HG02763 (cell line): Measurements from ENCODE around the gene FMN2.

Experiments
- ATAC-seq: cut with Tn5 transposase; IDR thresholded peaks from one replicate; pipeline ENCODE4 v1.9.1; 2021; ENCODE audit warnings: mild to moderate bottlenecking, moderate library complexity; ENCODE audit not compliant: unreplicated experiment

The FMN2 gene

DNA sequence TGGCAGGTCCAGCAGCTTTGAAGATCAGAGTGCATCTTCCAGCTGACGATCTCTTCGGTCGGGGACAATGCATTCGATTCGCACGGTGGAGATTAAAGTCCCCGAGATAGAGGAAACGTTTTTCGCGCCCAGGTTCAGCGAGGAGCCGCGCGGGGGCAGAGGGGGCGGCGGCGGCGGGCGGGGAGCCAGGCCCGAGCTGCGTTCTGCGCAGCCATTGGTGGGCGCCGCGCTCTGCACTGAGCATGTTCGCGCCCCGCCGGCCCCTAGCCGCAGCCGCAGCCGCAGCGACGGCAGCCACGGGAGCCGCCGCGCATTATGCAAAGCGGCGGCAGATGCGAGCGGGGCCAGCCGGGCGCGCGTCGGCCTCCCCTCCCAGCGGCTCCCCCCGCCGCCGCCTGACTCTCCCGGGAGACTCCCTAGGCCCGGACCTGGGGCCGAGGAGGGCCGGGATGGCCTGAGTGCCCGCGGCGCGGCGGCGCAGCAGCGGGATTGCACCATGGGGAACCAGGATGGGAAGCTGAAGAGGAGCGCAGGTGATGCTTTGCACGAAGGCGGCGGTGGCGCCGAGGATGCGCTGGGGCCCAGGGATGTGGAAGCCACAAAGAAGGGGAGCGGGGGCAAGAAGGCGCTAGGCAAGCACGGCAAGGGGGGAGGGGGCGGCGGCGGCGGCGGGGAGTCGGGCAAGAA, at the start of gene FMN2:
FMN2 (plus strand) TSS at position 270 of the 687 bp plus-strand sequence; CDS start at position 497, 227 bp downstream.
- ATAC-seq = no peak

DNA sequence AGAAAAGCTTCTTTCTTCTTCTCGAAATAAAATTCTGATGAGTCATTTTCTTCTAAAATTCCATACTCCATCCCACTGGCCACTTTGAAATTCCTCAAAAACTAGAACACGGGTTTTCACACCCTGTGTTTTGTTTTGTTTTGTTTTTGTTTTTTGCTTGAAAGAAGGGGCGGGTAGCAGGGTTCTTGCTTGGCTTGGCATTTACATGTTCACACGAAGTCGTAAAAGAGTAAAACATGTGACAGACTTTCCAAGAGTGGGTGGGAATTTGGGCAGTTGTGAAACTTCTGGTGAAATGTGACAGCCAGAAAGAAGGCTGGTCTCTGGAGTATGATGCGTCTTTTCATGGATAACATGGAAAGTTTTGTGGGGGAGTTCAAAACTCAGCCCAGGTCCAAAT, 47.1 kb upstream of the FMN2 start:
- ATAC-seq = no peak

DNA sequence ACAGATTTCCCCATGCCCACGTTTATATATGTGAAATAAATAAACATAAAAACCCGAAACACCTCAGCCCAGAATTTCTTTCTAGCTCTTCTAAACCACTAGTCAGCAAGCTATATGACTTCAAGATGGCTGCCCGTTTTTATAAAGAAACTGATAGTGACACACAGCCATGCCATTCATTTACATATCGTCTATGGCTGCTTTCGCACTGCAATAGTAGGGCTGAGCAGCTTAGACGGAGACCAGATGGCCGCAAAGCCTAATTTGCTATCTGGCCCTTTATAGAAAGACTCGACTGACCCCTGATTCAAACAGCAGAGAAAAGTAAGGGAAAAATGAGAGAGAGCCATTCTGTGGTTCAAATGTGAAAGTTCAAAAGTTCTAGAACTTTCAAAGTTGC, 45.7 kb upstream of the FMN2 start:
- no peak for ATAC-seq

GRCh38 chr1:240054109-240054701, 37.5 kb upstream of the FMN2 start:
- ATAC-seq = no peak

DNA sequence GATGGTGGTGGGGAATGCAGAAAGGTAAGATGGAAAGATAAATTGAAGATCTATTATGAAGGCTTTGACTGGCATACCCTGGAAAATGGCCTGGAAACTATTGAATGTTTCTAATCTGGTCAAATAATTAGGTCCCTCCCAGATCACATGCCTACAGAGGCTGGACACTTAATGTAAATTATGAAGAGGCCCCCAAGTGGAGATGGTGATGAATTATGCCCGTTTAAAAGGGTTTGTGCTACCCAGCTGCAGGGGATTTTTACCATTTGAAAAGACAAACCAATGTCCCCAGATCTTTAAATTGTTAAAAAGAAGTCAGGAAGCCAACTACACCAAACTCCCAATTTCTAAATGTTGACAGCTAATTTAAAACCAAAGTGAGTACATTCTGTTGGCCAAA, 35.7 kb upstream of the FMN2 start:
- no peak for ATAC-seq

GRCh38 chr1:240056350-240056749, 35.3 kb upstream of the FMN2 start:
- no peak for ATAC-seq

DNA sequence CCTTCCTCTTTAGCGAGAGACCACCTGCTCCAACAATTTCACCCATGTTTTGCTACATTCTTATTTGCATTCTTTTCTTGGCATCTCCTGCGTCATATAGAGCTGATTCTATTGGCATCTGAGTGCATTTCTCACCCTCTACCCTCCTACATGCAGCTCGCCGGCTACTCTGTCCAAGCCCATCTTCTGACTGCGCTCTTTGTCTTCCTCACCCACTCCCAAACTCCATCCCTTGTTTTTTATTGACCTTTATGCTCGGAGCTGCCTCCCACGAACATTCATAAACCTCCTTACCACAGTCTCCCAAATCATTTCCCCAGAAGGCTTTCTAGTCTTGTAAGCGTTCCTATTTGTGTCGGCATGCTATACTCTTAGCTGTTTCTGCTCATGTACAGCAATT, 33.6 kb upstream of the FMN2 start:
- no peak for ATAC-seq

DNA sequence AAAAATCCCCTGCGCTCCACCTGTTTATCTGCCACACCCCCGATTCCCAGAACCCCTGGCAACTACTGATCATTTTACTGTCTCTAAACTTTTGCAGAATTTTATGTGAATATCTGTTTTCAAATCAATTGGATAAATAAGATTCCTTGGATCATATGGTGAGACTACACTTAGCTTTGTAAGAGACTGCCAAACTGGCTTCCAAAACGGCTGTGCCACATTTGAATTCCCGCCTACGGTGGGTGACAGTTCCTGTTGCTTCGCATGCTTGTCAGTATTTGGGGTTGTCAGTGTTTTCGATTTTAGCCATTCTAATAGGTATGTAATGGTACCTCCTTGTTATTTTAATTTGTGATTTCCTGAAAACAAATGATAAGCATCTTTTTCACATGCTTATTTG, 22.7 kb upstream of the FMN2 start:
- ATAC-seq = no peak

DNA sequence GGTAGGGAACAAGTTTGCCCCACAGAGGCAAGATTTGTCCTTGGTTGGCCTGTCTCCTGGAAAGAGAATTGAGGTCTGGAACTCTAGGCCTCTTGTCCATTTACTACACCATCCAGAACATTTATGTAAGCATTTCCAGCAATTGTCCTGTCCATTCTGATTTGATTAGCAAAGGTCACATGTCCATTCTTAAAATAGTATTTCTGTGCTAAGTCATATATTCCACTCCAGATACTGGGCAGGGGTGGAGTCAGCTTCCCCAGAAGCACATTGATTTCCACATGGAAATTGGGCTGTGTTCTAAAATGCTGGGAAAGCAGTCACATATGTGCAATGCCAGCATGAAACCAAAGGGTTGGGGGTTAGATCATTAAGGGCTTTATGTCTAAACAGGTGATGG, 21.5 kb upstream of the FMN2 start:
- no peak for ATAC-seq

GRCh38 chr1:240073097-240073496, 18.6 kb upstream of the FMN2 start:
- ATAC-seq = no peak

DNA sequence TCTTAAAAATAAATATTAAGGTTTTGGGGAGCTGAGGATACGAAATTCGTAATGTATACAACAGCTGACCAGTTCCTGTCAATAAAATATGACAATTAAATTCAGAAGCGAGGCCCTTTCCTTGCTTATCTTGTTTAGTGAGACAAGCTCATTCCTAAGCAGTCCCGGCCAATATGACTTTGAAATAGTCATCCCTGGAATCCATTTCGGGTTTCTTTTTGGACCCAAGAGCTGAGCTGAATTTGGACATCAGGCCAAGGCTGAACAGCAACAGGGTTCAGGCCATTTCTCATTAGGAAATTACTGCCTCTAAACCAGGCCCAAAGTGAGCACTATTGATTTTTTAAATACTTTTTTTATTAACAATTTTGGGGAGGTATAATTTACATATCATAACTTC, 17.3 kb upstream of the FMN2 start:
- no peak for ATAC-seq

- no peak for ATAC-seq
Measured at GRCh38 chr1:240074908-240075307, 16.8 kb upstream of the FMN2 start.

- no peak for ATAC-seq
Measured at GRCh38 chr1:240084337-240084736, 7.3 kb upstream of the FMN2 start.

- ATAC-seq = no peak
Measured at GRCh38 chr1:240084749-240085148, 6.9 kb upstream of the FMN2 start.

GRCh38 chr1:240086726-240087125, 5.0 kb upstream of the FMN2 start:
- no peak for ATAC-seq

- ATAC-seq = no peak
Measured at GRCh38 chr1:240090014-240090413, 1.7 kb upstream of the FMN2 start.

DNA sequence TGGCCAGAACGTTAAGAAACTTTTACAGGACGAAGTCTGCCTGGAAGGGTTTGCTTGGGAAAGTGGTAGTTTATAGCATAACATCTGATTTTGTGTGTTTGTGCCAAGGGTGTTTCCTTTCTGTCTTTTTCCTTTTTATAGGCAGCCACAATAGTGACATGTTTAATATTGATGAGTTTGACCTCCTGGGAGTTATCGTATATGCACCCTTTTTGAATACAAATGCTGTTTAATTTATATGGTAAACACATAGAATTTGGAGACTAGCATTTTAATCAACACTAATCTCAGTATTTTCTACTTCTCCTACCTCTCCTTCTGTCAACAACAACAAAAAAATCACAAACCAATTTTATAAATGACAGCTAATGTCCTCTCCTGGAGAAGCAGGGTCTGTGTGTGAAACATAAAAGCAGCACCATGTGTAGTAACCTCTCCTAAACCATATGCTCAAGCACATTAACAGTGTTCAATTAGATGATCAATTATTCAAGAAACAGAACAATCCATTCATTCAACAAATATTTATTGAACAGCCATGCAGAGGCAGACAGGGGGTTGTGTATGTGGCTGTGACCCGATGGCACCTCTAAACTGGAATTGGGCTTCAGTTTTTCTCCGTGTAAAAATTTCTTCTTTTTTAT, 604 bp upstream of the FMN2 start:
- ATAC-seq = no peak

DNA sequence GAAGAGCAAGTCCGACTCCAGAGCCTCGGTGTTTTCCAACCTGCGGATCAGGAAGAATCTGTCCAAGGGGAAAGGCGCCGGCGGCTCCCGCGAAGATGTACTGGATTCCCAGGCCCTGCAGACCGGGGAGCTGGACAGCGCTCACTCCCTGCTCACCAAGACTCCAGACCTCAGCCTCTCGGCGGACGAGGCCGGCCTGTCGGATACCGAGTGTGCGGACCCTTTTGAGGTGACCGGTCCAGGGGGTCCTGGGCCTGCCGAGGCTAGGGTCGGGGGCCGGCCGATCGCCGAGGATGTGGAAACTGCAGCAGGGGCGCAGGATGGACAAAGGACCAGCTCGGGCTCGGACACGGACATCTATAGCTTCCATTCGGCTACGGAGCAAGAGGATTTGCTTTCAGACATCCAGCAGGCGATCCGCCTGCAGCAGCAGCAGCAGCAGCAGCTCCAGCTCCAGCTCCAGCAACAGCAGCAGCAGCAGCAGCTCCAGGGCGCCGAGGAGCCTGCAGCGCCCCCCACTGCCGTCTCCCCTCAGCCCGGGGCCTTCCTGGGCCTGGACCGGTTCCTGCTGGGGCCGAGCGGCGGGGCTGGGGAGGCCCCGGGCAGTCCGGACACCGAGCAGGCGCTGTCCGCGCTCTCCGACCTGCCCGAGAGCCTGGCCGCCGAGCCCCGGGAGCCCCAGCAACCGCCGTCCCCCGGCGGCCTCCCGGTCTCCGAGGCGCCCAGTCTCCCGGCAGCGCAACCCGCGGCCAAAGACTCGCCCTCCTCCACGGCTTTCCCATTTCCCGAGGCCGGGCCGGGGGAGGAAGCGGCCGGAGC, 827 bp downstream of the FMN2 start:
- no peak for ATAC-seq

DNA sequence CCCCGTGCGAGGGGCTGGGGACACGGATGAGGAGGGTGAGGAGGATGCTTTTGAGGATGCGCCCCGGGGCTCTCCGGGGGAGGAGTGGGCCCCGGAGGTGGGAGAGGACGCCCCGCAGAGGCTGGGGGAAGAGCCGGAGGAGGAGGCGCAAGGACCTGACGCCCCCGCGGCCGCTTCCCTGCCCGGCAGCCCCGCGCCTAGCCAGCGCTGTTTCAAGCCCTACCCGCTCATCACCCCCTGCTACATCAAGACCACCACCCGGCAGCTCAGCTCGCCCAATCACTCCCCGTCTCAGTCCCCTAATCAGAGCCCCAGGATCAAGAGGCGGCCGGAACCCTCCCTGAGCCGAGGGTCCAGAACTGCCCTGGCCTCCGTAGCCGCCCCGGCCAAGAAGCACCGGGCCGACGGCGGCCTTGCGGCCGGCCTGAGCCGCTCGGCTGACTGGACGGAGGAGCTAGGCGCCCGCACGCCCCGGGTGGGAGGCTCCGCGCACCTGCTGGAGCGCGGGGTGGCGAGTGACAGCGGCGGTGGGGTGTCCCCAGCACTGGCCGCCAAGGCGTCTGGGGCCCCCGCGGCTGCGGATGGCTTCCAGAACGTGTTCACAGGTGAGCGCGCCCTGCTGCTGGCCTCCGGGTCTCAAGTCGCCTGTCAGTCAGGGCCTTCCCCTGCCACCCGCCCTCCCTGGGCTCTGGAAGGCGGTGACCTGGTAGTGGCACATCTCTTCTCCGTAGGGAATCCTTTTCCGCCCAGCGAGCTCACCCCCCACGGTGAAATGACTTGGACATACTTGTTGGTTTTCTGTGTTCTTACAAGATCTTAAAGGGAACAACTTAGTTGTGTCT, 1.7 kb downstream of the FMN2 start:
- ATAC-seq = no peak

DNA sequence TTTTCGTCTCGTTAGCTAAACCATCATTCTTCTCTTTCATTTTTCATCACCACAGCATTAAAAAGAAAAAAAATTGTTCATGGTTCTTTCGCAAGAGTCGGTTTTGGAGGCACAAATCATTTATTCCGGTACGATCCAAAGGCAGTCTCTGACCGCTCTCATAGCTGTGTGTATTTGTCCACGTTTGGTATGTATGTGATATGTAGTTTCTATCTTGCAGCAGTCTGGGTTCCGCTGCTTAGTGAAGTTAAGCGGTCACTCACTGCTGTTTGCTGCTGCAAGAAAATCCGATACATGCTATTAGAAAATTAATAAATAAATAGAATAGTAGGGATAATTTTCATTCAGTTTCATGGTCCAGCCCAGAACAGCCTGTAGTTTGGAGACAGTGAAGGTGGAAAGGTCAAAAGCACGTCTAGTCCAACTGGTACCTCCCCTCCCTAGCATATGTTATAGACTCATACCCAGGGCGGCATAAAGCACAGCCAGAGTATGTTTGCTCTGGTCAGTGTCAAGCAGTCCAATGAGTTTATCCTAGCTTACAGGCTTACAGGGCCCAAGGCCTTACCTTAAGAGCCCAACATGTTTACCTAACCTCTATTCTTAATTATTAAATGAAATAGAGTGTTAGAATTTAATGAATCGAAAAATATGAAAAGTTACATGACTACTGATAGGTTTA, 2.5 kb downstream of the FMN2 start:
- no peak for ATAC-seq
